Measurements from ENCODE around the gene DDIT3. TPM values are rescaled to one million over a fixed set of nuclear protein-coding genes. Genes with fewer than 3 reads are reported as not detected.

The DDIT3 gene
- total RNA-seq, 2 donors from 2014 or later = 9.9 to 12.4 TPM

GRCh38 chr12:57551637-57552305 is 31.5 kb upstream of the DDIT3 start:
- Mint-ChIP-seq H3K27me3 (ENCODE audit: insufficient read depth) (peaks cover 38% of the 10 kb centered on the region), H3K4me1 (peaks cover 14% of the 10 kb centered on the region), H3K9me3 (no peaks in the 10 kb centered on the region), H3K4me3 (no peak overlapping the region), H3K27ac (no peak overlapping the region), H3K36me3 (ENCODE audit: low read depth) (no peaks in the 10 kb centered on the region)
- no peak for DNase-seq
- TF ChIP-seq CTCF (conservative IDR thresholded peaks at IDR 0.05) = no peak
- Histone ChIP-seq H3K36me3 (ENCODE audit: control insufficient read depth, insufficient read depth, low read length) (no peaks in the 10 kb centered on the region), H3K27me3 (ENCODE audit: control insufficient read depth, insufficient read depth, low read length, poor library complexity, severe bottlenecking) (peaks cover 32% of the 10 kb centered on the region), H3K9ac (ENCODE audit: extremely low read depth, low read length, poor library complexity, severe bottlenecking) (no peak overlapping the region), H3K27ac (ENCODE audit: low read depth, low read length) (no peak overlapping the region), H3K4me1 (ENCODE audit: control insufficient read depth, insufficient read depth, low read length) (no peaks in the 10 kb centered on the region), H3K9me3 (ENCODE audit: control insufficient read depth, low read length) (no peaks in the 10 kb centered on the region), H3K4me3 (ENCODE audit: low read length) (no peak overlapping the region)
- WGBS, 2 experiments (ENCODE audit: insufficient coverage in 1 of 2, insufficient read length in 1 of 2) = 38 to 78% methylated on average over 1 to 3 of the region's 3 CpGs

GRCh38 chr12:57550641-57551549 is 30.6 kb upstream of the DDIT3 start:
- WGBS, 2 experiments (ENCODE audit: insufficient coverage in 1 of 2, insufficient read length in 1 of 2) = 42 to 86% methylated on average over 1 to 5 of the region's 7 CpGs
- Histone ChIP-seq H3K9me3 (ENCODE audit: control insufficient read depth, low read length) (no peaks in the 10 kb centered on the region), H3K36me3 (ENCODE audit: control insufficient read depth, insufficient read depth, low read length) (no peaks in the 10 kb centered on the region), H3K4me3 (ENCODE audit: low read length) (peak overlapping the region; percentile 81), H3K27me3 (ENCODE audit: control insufficient read depth, insufficient read depth, low read length, poor library complexity, severe bottlenecking) (peaks cover 32% of the 10 kb centered on the region), H3K4me1 (ENCODE audit: control insufficient read depth, insufficient read depth, low read length) (peaks cover 4% of the 10 kb centered on the region), H3K27ac (ENCODE audit: low read depth, low read length) (no peak overlapping the region), H3K9ac (ENCODE audit: extremely low read depth, low read length, poor library complexity, severe bottlenecking) (no peak overlapping the region)
- no peaks in the 10 kb centered on the region for H3K9me3 Mint-ChIP-seq
- peaks cover 20% of the 10 kb centered on the region for H3K4me1 Mint-ChIP-seq
- no peaks in the 10 kb centered on the region for H3K36me3 Mint-ChIP-seq (ENCODE audit: low read depth)
- no peak overlapping the region for H3K27ac Mint-ChIP-seq
- DNase-seq = no peak
- no peak for TF ChIP-seq CTCF (conservative IDR thresholded peaks at IDR 0.05)
- peak overlapping the region; percentile 70 for H3K4me3 Mint-ChIP-seq
- H3K27me3 Mint-ChIP-seq (ENCODE audit: insufficient read depth) = peaks cover 38% of the 10 kb centered on the region

- peak; percentile 92 for DNase-seq
- H3K9me3 Mint-ChIP-seq = no peaks in the 10 kb centered on the region
- Histone ChIP-seq H3K4me1 (ENCODE audit: control insufficient read depth, insufficient read depth, low read length) (peaks cover 4% of the 10 kb centered on the region), H3K27me3 (ENCODE audit: control insufficient read depth, insufficient read depth, low read length, poor library complexity, severe bottlenecking) (peaks cover 32% of the 10 kb centered on the region), H3K9ac (ENCODE audit: extremely low read depth, low read length, poor library complexity, severe bottlenecking) (no peak within 1 kb of the TSS), H3K27ac (ENCODE audit: low read depth, low read length) (no peak within 1 kb of the TSS), H3K4me3 (ENCODE audit: low read length) (peak within 1 kb of the TSS; percentile 81), H3K9me3 (ENCODE audit: control insufficient read depth, low read length) (no peaks in the 10 kb centered on the region), H3K36me3 (ENCODE audit: control insufficient read depth, insufficient read depth, low read length) (peaks cover 8% of the 10 kb centered on the region)
- peaks cover 38% of the 10 kb centered on the region for H3K27me3 Mint-ChIP-seq (ENCODE audit: insufficient read depth)
- H3K4me3 Mint-ChIP-seq = peak within 1 kb of the TSS; percentile 70
- H3K4me1 Mint-ChIP-seq = peaks cover 23% of the 10 kb centered on the region
- H3K27ac Mint-ChIP-seq = no peak within 1 kb of the TSS
- peaks cover 2% of the 10 kb centered on the region for H3K36me3 Mint-ChIP-seq (ENCODE audit: low read depth)
- TF ChIP-seq CTCF (conservative IDR thresholded peaks at IDR 0.05) = peak; percentile 18
- 1 to 3% methylated on average over 22 to 52 of the region's 52 CpGs for WGBS, 2 experiments (ENCODE audit: insufficient coverage in 1 of 2, insufficient read length in 1 of 2)
These were observed 29.8 kb upstream of the DDIT3 start, which contains the start of gene KIF5A for GRCh38 chr12:57549909-57550640. Gene KIF5A, plus strand, starts transcription at chr12:57550044. Its CDS starts 228 bp downstream, at chr12:57550272.

Data from endodermal cell (in vitro differentiated cells).